ENCODE results near the gene GLUD1.
"Not testable (repeated sequence)": the region's sequence is repeated elsewhere in the genome, so short reads cannot be mapped to it uniquely, and the experiment has no call there.

GLUD1 gene

GRCh38 chr10:87038786-87039185 is 55.9 kb downstream of the GLUD1 start:
- DNase-seq = no peak

GRCh38 chr10:87038286-87038717 is 56.3 kb downstream of the GLUD1 start:
- DNase-seq = no peak

- no peak for DNase-seq
Observed at GRCh38 chr10:87036623-87037022, 58.0 kb downstream of the GLUD1 start.

GRCh38 chr10:87030912-87031635 is 63.6 kb downstream of the GLUD1 start:
- no peak for DNase-seq

- not testable (repeated sequence) for DNase-seq
Observed at GRCh38 chr10:87030419-87030818, 64.2 kb downstream of the GLUD1 start.

- DNase-seq = not testable (repeated sequence)
Observed at GRCh38 chr10:87026747-87027508, 67.7 kb downstream of the GLUD1 start.

GRCh38 chr10:87025285-87025958 is 69.2 kb downstream of the GLUD1 start:
- DNase-seq = not testable (repeated sequence)

GRCh38 chr10:87020056-87020455 is 74.6 kb downstream of the GLUD1 start, which contains the start of gene FAM25A:
FAM25A (plus strand) TSS chr10:87020294; CDS start chr10:87020325, 31 bp downstream.
- not testable (repeated sequence) for DNase-seq

- DNase-seq = not testable (repeated sequence)
Observed at GRCh38 chr10:87019504-87019903, 75.1 kb downstream of the GLUD1 start.

GRCh38 chr10:87019066-87019465 is 75.6 kb downstream of the GLUD1 start:
- not testable (repeated sequence) for DNase-seq

- DNase-seq = not testable (repeated sequence)
Observed at GRCh38 chr10:87018127-87018526, 76.5 kb downstream of the GLUD1 start.

- DNase-seq = not testable (repeated sequence)
Observed at GRCh38 chr10:87014986-87015716, 79.5 kb downstream of the GLUD1 start.

- DNase-seq = not testable (repeated sequence)
Observed at GRCh38 chr10:87013528-87013927, 81.1 kb downstream of the GLUD1 start.

GRCh38 chr10:87009134-87009696 is 85.4 kb downstream of the GLUD1 start:
- DNase-seq = not testable (repeated sequence)

- DNase-seq = not testable (repeated sequence)
Observed at GRCh38 chr10:87008303-87008702, 86.3 kb downstream of the GLUD1 start.

GRCh38 chr10:87007674-87008073 is 87.0 kb downstream of the GLUD1 start:
- not testable (repeated sequence) for DNase-seq

- not testable (repeated sequence) for DNase-seq
Observed at GRCh38 chr10:87007124-87007523, 87.5 kb downstream of the GLUD1 start.

GRCh38 chr10:87000491-87000890 is 94.2 kb downstream of the GLUD1 start:
- no peak for DNase-seq

Data from NCI-H1105 treated with DMSO at 0.1 percent for 48 hours (cell line).